Keratinocyte (primary cell): ENCODE data around the gene C1D. TPM values are rescaled to one million over a fixed set of nuclear protein-coding genes. Genes with fewer than 3 reads are reported as not detected.

Source experiments
- DNase-seq: peaks from one replicate; pipeline ENCODE4 v3.0.0-alpha.2; 2011; ENCODE audit warnings: low read depth, missing footprints, low spot score
- FAIRE-seq: peaks from 2 replicates; lab custom pipeline; 2011; peaks lifted over from hg19 to GRCh38; lab: Jason Lieb, UNC
- H2AFZ ChIP-seq: 2 replicates; pipeline ENCODE4 v1.6.0; 2012; ENCODE audit warnings: low read length, control low read depth, inconsistent platforms; ENCODE audit not compliant: control insufficient read depth
- H3K27ac ChIP-seq: 2 replicates; pipeline ENCODE4 v1.5.1; 2011; ENCODE audit warnings: low read length; ENCODE audit not compliant: control insufficient read depth, insufficient read depth
- H3K27me3 ChIP-seq: 3 replicates; pipeline ENCODE4 v1.6.0; 2011; ENCODE audit warnings: low read length; ENCODE audit not compliant: control insufficient read depth, insufficient read depth; ENCODE audit errors: extremely low read depth
- H3K36me3 ChIP-seq, 2 experiments: 2 replicates in 1 of 2; 3 replicates in 1 of 2; pipeline ENCODE4 v1.5.1; 2011; ENCODE audit warnings: low read length in 2 of 2, mild to moderate bottlenecking in 1 of 2; ENCODE audit not compliant: control insufficient read depth in 2 of 2, insufficient read depth in 2 of 2; ENCODE audit errors: extremely low read depth in 1 of 2
- H3K4me1 ChIP-seq: 3 replicates; pipeline ENCODE4 v1.5.1; 2011; ENCODE audit warnings: low read length; ENCODE audit not compliant: control insufficient read depth, insufficient read depth; ENCODE audit errors: extremely low read depth
- H3K4me2 ChIP-seq: 3 replicates; pipeline ENCODE4 v1.6.0; 2011; ENCODE audit warnings: low read depth, low read length; ENCODE audit not compliant: control insufficient read depth, insufficient read depth; ENCODE audit errors: extremely low read depth
- H3K4me3 ChIP-seq, 3 experiments: fragments of 200-600 bp in 1 of 3; sonication (generic) in 1 of 3; 2 replicates in 2 of 3; 3 replicates in 1 of 3; pipeline ENCODE4 v1.5.1; 2011 to 2016; ENCODE audit warnings: low read length in 3 of 3, mild to moderate bottlenecking in 3 of 3, control low read depth in 2 of 3, inconsistent platforms in 1 of 3, low read depth in 1 of 3, mixed read lengths in 1 of 3, mixed run types in 1 of 3, moderate library complexity in 1 of 3; ENCODE audit not compliant: control insufficient read depth in 2 of 3, insufficient read depth in 2 of 3; ENCODE audit errors: extremely low read depth in 1 of 3
- H3K79me2 ChIP-seq: 2 replicates; pipeline ENCODE4 v1.6.0; 2012; ENCODE audit warnings: low read length; ENCODE audit not compliant: control insufficient read depth, insufficient read depth
- H3K9ac ChIP-seq: 3 replicates; pipeline ENCODE4 v1.6.0; 2011; ENCODE audit warnings: low read length; ENCODE audit not compliant: control insufficient read depth, insufficient read depth; ENCODE audit errors: extremely low read depth
- H3K9me1 ChIP-seq: 3 replicates; pipeline ENCODE4 v1.6.0; 2011; ENCODE audit warnings: low read length; ENCODE audit not compliant: control insufficient read depth, insufficient read depth; ENCODE audit errors: extremely low read depth
- H3K9me3 ChIP-seq: 2 replicates; pipeline ENCODE4 v1.5.1; 2012; ENCODE audit warnings: low read depth, low read length; ENCODE audit not compliant: control insufficient read depth
- H4K20me1 ChIP-seq: 3 replicates; pipeline ENCODE4 v1.6.0; 2011; ENCODE audit warnings: low read length; ENCODE audit not compliant: control insufficient read depth, insufficient read depth; ENCODE audit errors: extremely low read depth
- EZH2 ChIP-seq: IDR thresholded peaks from one replicate; pipeline ENCODE4 v1.6.1; 2012; ENCODE audit warnings: inconsistent platforms, mild to moderate bottlenecking, low read length, moderate library complexity
- dilution Hi-C: fragments of 300-500 bp; cut with MboI; formaldehyde crosslinking; loops from one replicate; pipeline ENCODE4 v1.7.0; 2020; ENCODE audit warnings: low sequenced_read_pairs; ENCODE audit not compliant: extremely low pct_ligation_motif_present
- polyA plus RNA-seq, 5 experiments: library from polyadenylated mRNA; depleted of rRNA in 3 of 5; stranded (reverse) in 3 of 5; stranded (forward) in 1 of 5; unstranded in 1 of 5; fragments of >200 nt; gene quantifications; 1 replicate in 1 of 5; 2 replicates in 3 of 5; 3 replicates in 1 of 5; pipeline versions ENCODE4 v1.2.1 to v1.2.3, GENCODE V29; 2011 to 2012; ENCODE audit warnings: missing spikeins in 2 of 5, low read depth in 1 of 5, low replicate concordance in 1 of 5
- TF ChIP-seq, protein P1 (sequence below), 3 experiments: IDR thresholded peaks in 1 of 3; conservative IDR thresholded peaks in 1 of 3; optimal IDR thresholded peaks in 1 of 3; 2 replicates in 2 of 3; 3 replicates in 1 of 3; pipeline versions ENCODE3 to v1.5.1; 2011; ENCODE audit warnings: low read length in 3 of 3, mild to moderate bottlenecking in 3 of 3, moderate library complexity in 2 of 3, control low read depth in 1 of 3, inconsistent platforms in 1 of 3; ENCODE audit not compliant: insufficient read depth in 2 of 3; ENCODE audit errors: extremely low read depth in 1 of 3

C1D gene
- polyA plus RNA-seq, 1 donor (not counting 4 experiments of a cell fraction or from before 2014, with no cell fraction given): 45.3 TPM

DNA sequence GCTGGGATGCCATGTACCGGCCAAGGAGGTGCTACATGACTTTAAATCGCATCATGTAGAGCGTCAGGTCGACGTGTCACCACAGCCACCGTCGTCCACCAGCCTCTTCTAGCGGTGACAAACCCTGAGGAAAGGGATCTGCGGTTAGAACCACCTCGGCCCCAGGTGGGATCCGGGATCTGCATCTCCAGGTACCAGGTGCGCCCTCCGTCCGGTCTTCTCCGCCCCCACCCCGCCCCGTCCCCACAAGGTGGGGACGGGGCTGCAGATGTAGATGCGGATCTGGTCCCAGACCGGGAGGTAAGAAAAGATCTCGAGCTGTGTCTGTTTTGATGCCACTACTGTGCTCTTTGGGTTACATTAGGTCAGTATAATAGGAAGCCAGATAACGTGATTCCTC, 38.4 kb downstream of the C1D start:
- Histone ChIP-seq H3K9ac (no peak overlapping the region), H3K27me3 (no peaks in the 10 kb centered on the region), H3K9me3 (no peaks in the 10 kb centered on the region), H3K27ac (no peak overlapping the region), H4K20me1 (no peaks in the 10 kb centered on the region), H3K4me3 (no peak overlapping the region), H3K9me1 (no peaks in the 10 kb centered on the region), H2AFZ (no peak overlapping the region), H3K4me2 (no peak overlapping the region), H3K79me2 (no peaks in the 10 kb centered on the region), H3K36me3 (no peaks in the 10 kb centered on the region), H3K4me1 (peaks cover 7% of the 10 kb centered on the region)
- FAIRE-seq (no peak), DNase-seq (no peak)
- TF ChIP-seq, protein P1, sequence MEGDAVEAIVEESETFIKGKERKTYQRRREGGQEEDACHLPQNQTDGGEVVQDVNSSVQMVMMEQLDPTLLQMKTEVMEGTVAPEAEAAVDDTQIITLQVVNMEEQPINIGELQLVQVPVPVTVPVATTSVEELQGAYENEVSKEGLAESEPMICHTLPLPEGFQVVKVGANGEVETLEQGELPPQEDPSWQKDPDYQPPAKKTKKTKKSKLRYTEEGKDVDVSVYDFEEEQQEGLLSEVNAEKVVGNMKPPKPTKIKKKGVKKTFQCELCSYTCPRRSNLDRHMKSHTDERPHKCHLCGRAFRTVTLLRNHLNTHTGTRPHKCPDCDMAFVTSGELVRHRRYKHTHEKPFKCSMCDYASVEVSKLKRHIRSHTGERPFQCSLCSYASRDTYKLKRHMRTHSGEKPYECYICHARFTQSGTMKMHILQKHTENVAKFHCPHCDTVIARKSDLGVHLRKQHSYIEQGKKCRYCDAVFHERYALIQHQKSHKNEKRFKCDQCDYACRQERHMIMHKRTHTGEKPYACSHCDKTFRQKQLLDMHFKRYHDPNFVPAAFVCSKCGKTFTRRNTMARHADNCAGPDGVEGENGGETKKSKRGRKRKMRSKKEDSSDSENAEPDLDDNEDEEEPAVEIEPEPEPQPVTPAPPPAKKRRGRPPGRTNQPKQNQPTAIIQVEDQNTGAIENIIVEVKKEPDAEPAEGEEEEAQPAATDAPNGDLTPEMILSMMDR (optimal IDR thresholded peaks at IDR 0.05 in 1 of 3, IDR thresholded peaks at IDR 0.05 in 1 of 3, conservative IDR thresholded peaks at IDR 0.05 in 1 of 3; ENCODE audit: extremely low read depth in 1 of 3, insufficient read depth in 2 of 3, low read length in 3 of 3): no peak
- no peak for TF ChIP-seq EZH2
- dilution Hi-C loops: no loop called here

DNA sequence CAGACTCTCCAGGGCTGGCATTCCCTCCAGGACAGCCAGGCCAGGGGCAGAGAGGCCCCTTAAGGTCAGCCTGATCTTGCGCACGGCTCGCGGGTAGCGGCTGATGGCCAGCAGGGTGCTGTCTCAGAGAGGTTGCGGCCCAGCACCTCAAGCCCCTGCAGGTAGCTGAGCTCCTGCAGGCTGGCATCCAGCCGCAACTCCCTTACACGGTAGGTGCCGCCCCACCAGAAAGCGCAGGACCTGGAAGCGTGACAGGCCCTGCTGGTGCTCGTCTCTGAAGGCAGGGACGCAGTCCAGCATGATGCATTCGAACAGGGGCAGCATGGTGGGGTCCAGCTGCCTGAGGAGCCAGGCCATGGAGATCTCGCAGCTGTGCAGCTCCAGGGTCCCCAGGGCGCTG, 38.9 kb downstream of the C1D start:
- dilution Hi-C loops: no loop called here

More for the DNA sequence above, 38.9 kb downstream of the C1D start:
- Histone ChIP-seq H3K36me3 (no peaks in the 10 kb centered on the region), H2AFZ (no peak overlapping the region), H3K9me1 (no peaks in the 10 kb centered on the region), H4K20me1 (no peaks in the 10 kb centered on the region), H3K27me3 (no peaks in the 10 kb centered on the region), H3K4me1 (peaks cover 7% of the 10 kb centered on the region), H3K79me2 (no peaks in the 10 kb centered on the region), H3K9ac (no peak overlapping the region), H3K4me2 (no peak overlapping the region), H3K27ac (no peak overlapping the region), H3K4me3 (no peak overlapping the region), H3K9me3 (no peaks in the 10 kb centered on the region)
- DNase-seq (no peak), FAIRE-seq (no peak)
- no peak for TF ChIP-seq EZH2
- TF ChIP-seq, protein P1 (optimal IDR thresholded peaks at IDR 0.05 in 1 of 3, IDR thresholded peaks at IDR 0.05 in 1 of 3, conservative IDR thresholded peaks at IDR 0.05 in 1 of 3; ENCODE audit: extremely low read depth in 1 of 3, insufficient read depth in 2 of 3, low read length in 3 of 3): no peak
